CD14-positive monocyte (primary cell): Measurements from ENCODE around the gene MAN2B2. TPM values are rescaled to one million over a fixed set of nuclear protein-coding genes. Genes with fewer than 3 reads are reported as not detected.
A peak's percentile ranks its signal among the peaks of the same experiment; 100 is the strongest.

Experiments used
- DNase-seq, 3 donors: peaks; one replicate each; pipeline ENCODE4 v3.0.0-alpha.2; 2011 to 2022
- H2AFZ ChIP-seq: 2 replicates; pipeline ENCODE4 v1.6.0; 2012; ENCODE audit warnings: mild to moderate bottlenecking, low read depth, low read length, inconsistent platforms; ENCODE audit not compliant: insufficient read depth, poor library complexity, severe bottlenecking
- H3K27ac ChIP-seq, 2 donors: 1 replicate in 1 of 2; 2 replicates in 1 of 2; pipeline ENCODE4 v1.5.1; 2012 to 2013; ENCODE audit warnings: low read length in 2 of 2, control low read depth in 1 of 2, inconsistent platforms in 1 of 2, low read depth in 1 of 2, mild to moderate bottlenecking in 1 of 2
- H3K27me3 ChIP-seq, 2 donors: one replicate each; pipeline versions ENCODE4 v1.6.0 to v1.6.1; 2011 to 2013; ENCODE audit warnings: low read length in 2 of 2; ENCODE audit not compliant: control insufficient read depth in 2 of 2, insufficient read depth in 2 of 2
- H3K36me3 ChIP-seq, 2 donors: replicated peaks in 1 of 2; 1 replicate in 1 of 2; 2 replicates in 1 of 2; pipeline versions ENCODE4 v1.5.1 to v1.6.1; 2012 to 2013; ENCODE audit warnings: low read length in 2 of 2, control low read depth in 1 of 2, inconsistent platforms in 1 of 2, mild to moderate bottlenecking in 1 of 2; ENCODE audit not compliant: insufficient read depth in 2 of 2, control insufficient read depth in 1 of 2
- H3K4me1 ChIP-seq, 2 donors: 1 replicate in 1 of 2; 2 replicates in 1 of 2; pipeline versions ENCODE4 v1.5.1 to v1.6.1; 2012 to 2013; ENCODE audit warnings: low read length in 2 of 2, control low read depth in 1 of 2, inconsistent platforms in 1 of 2, mild to moderate bottlenecking in 1 of 2, moderate library complexity in 1 of 2; ENCODE audit not compliant: insufficient read depth in 2 of 2, control insufficient read depth in 1 of 2
- H3K4me2 ChIP-seq: replicated peaks from 2 replicates; pipeline ENCODE3; 2012; ENCODE audit warnings: low read length, moderate library complexity, mild to moderate bottlenecking; ENCODE audit not compliant: poor library complexity, severe bottlenecking; ENCODE audit errors: extremely low read depth
- H3K4me3 ChIP-seq, 3 experiments: fragments of 200-600 bp in 1 of 3; sonication (generic) in 1 of 3; replicated peaks in 1 of 3; 1 replicate in 2 of 3; 2 replicates in 1 of 3; pipeline ENCODE4 v1.5.1; 2011 to 2013; ENCODE audit warnings: low read length in 3 of 3, mild to moderate bottlenecking in 3 of 3, control low read depth in 2 of 3, low read depth in 2 of 3, inconsistent platforms in 1 of 3, moderate library complexity in 1 of 3
- H3K79me2 ChIP-seq: 2 replicates; pipeline ENCODE4 v1.6.0; 2012; ENCODE audit warnings: mild to moderate bottlenecking, control low read depth, inconsistent platforms, low read length, moderate library complexity; ENCODE audit not compliant: insufficient read depth
- H3K9ac ChIP-seq: 2 replicates; pipeline ENCODE4 v1.6.0; 2017; ENCODE audit warnings: low read length, mild to moderate bottlenecking; ENCODE audit not compliant: insufficient read depth, poor library complexity, severe bottlenecking
- H3K9me3 ChIP-seq, 2 donors: replicated peaks in 1 of 2; 1 replicate in 1 of 2; 2 replicates in 1 of 2; pipeline versions ENCODE4 v1.5.1 to v1.6.1; 2012 to 2013; ENCODE audit warnings: low read length in 2 of 2, control low read depth in 1 of 2; ENCODE audit not compliant: control insufficient read depth in 1 of 2, insufficient read depth in 1 of 2
- H4K20me1 ChIP-seq: 2 replicates; pipeline ENCODE4 v1.6.0; 2012; ENCODE audit warnings: mild to moderate bottlenecking, low read length, control low read depth, moderate library complexity; ENCODE audit not compliant: insufficient read depth
- H3K27ac Mint-ChIP-seq, 7 donors: one replicate each; pipeline ENCODE4 v1.8.0; 2020; ENCODE audit warnings: mild to moderate bottlenecking in 7 of 7, mixed read lengths in 7 of 7, moderate library complexity in 6 of 7, inconsistent platforms in 2 of 7
- H3K27me3 Mint-ChIP-seq, 3 donors: one replicate each; pipeline ENCODE4 v1.8.0; 2021 to 2022; ENCODE audit warnings: low read depth in 3 of 3, mild to moderate bottlenecking in 3 of 3, mixed read lengths in 3 of 3, moderate library complexity in 3 of 3, inconsistent platforms in 1 of 3
- H3K36me3 Mint-ChIP-seq, 2 donors: one replicate each; pipeline ENCODE4 v1.8.0; 2020; ENCODE audit warnings: mixed read lengths in 2 of 2, inconsistent platforms in 1 of 2, mild to moderate bottlenecking in 1 of 2
- H3K4me1 Mint-ChIP-seq: one replicate; pipeline ENCODE4 v1.8.0; 2020; ENCODE audit warnings: mild to moderate bottlenecking, mixed read lengths
- H3K4me3 Mint-ChIP-seq, 2 donors: one replicate each; pipeline ENCODE4 v1.8.0; 2020; ENCODE audit warnings: mild to moderate bottlenecking in 2 of 2, mixed read lengths in 2 of 2, moderate library complexity in 1 of 2
- H3K9me3 Mint-ChIP-seq, 7 donors: one replicate each; pipeline ENCODE4 v1.8.0; 2020 to 2022; ENCODE audit warnings: mixed read lengths in 7 of 7, mild to moderate bottlenecking in 6 of 7, moderate library complexity in 6 of 7, inconsistent platforms in 2 of 7
- WGBS: methylation state at CpG from one replicate; pipeline ENCODE4 v1.1.5; 2013; ENCODE audit warnings: missing lambda C conversion rate; ENCODE audit not compliant: insufficient coverage; 5-methylcytosine and 5-hydroxymethylcytosine counted together
- intact Hi-C, 2 donors: fragments of 100-400 bp; cut with micrococcal nuclease; formaldehyde crosslinking; loops; one replicate each; pipeline versions ENCODE4 v1.15.0 to v1.15.1; 2023
- polyA plus RNA-seq, 3 donors: library from polyadenylated mRNA; depleted of rRNA in 1 of 3; unstranded in 2 of 3; stranded (reverse) in 1 of 3; fragments of 300-500 nt in 2 of 3; fragments of >200 nt in 1 of 3; fragmentation: Illumina TruSeq in 2 of 3; gene quantifications; 1 replicate in 2 of 3; 2 replicates in 1 of 3; pipeline ENCODE4 v1.2.3, GENCODE V29; 2012 to 2021
- TF ChIP-seq, protein P1 (sequence below): fragments of 200-600 bp; IDR thresholded peaks from one replicate; pipeline ENCODE4 v1.8.0; 2022; ENCODE audit warnings: antibody characterized with exemption, mild to moderate bottlenecking

MAN2B2 gene
- polyA plus RNA-seq, 3 donors, result 9.6 to 28.4 (median 10.6) TPM

GRCh38 chr4:6616087-6616995 lies 41.4 kb downstream of the MAN2B2 start:
- Mint-ChIP-seq H3K4me1 (peaks cover 2% of the 10 kb centered on the region), H3K4me3 (no peak overlapping the region), H3K27ac (peak overlapping the region in 1 of 7 donors; percentile 50), H3K36me3 (peaks cover 86 to 93% of the 10 kb centered on the region in 2 donors), H3K27me3 (peaks cover 0 to 6% (median 0%) of the 10 kb centered on the region in 3 donors), H3K9me3 (peaks cover 0 to 7% (median 4%) of the 10 kb centered on the region in 7 donors)
- 97% methylated on average over 12 of the region's 18 CpGs for WGBS
- Histone ChIP-seq H3K27me3 (no peaks in the 10 kb centered on the region), H3K4me2 (no peak overlapping the region), H2AFZ (no peak overlapping the region), H3K79me2 (no peaks in the 10 kb centered on the region), H3K27ac (no peak overlapping the region), H4K20me1 (no peaks in the 10 kb centered on the region), H3K9ac (no peak overlapping the region), H3K36me3 (peaks cover 83 to 100% of the 10 kb centered on the region in 2 donors), H3K4me3 (no peak overlapping the region), H3K9me3 (no peaks in the 10 kb centered on the region), H3K4me1 (no peaks in the 10 kb centered on the region)
- DNase-seq, result no peak
- TF ChIP-seq, protein P1, sequence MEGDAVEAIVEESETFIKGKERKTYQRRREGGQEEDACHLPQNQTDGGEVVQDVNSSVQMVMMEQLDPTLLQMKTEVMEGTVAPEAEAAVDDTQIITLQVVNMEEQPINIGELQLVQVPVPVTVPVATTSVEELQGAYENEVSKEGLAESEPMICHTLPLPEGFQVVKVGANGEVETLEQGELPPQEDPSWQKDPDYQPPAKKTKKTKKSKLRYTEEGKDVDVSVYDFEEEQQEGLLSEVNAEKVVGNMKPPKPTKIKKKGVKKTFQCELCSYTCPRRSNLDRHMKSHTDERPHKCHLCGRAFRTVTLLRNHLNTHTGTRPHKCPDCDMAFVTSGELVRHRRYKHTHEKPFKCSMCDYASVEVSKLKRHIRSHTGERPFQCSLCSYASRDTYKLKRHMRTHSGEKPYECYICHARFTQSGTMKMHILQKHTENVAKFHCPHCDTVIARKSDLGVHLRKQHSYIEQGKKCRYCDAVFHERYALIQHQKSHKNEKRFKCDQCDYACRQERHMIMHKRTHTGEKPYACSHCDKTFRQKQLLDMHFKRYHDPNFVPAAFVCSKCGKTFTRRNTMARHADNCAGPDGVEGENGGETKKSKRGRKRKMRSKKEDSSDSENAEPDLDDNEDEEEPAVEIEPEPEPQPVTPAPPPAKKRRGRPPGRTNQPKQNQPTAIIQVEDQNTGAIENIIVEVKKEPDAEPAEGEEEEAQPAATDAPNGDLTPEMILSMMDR, result no peak
- intact Hi-C loops, result no loop called here

DNA sequence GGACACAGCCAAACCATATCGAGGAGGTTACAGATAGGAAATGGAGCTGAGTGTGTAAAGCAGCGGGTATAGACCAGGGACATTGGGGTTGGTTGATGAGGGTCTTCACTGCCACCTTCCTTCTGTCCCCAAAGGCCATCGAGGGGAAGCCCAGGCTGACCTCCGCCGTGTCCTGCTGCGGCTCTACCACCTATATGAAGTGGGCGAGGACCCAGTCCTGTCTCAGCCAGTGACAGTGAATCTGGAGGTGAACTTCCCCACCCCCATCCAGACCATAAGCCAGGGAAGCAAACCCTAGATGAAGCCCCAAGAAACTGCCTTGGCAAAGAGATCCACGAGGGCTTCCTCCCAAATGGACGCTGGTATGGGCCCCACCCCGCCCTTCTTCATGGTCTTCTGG lies 42.3 kb downstream of the MAN2B2 start:
- no peak overlapping the region for H3K4me3 ChIP-seq
- no peaks in the 10 kb centered on the region for H3K4me1 ChIP-seq
- intact Hi-C loops, result no loop called here
- no peak overlapping the region for H3K27ac ChIP-seq
- TF ChIP-seq, protein P1, result no peak
- DNase-seq, result no peak
- peaks cover 0 to 6% (median 0%) of the 10 kb centered on the region in 3 donors for H3K27me3 Mint-ChIP-seq
- no peaks in the 10 kb centered on the region for H3K27me3 ChIP-seq
- peaks cover 78 to 93% of the 10 kb centered on the region in 2 donors for H3K36me3 ChIP-seq
- H3K4me3 Mint-ChIP-seq, result no peak overlapping the region
- H3K9me3 ChIP-seq, result no peaks in the 10 kb centered on the region
- no peaks in the 10 kb centered on the region for H4K20me1 ChIP-seq
- WGBS, result 97% methylated on average over 6 of the region's 10 CpGs
- peaks cover 0 to 7% (median 3%) of the 10 kb centered on the region in 7 donors for H3K9me3 Mint-ChIP-seq
- peaks cover 84 to 92% of the 10 kb centered on the region in 2 donors for H3K36me3 Mint-ChIP-seq
- H3K4me2 ChIP-seq, result no peak overlapping the region
- H3K79me2 ChIP-seq, result no peaks in the 10 kb centered on the region
- H2AFZ ChIP-seq, result no peak overlapping the region
- H3K27ac Mint-ChIP-seq, result no peak overlapping the region
- no peak overlapping the region for H3K9ac ChIP-seq
- peaks cover 2% of the 10 kb centered on the region for H3K4me1 Mint-ChIP-seq
